T-helper 2 cell treated with Interferon-gamma antibody and Interleukin-4, amounts not matched to agents 5 μg/mL and 100 μg/mL, for 36 hours (primary cell): ENCODE results near the gene CYB561.

ENCODE experiments used
- DNase-seq: peaks from one replicate; pipeline ENCODE4 v3.0.0; 2021; ENCODE audit warnings: low spot score
- H3K27ac Mint-ChIP-seq: one replicate; pipeline ENCODE4 v1.8.0; 2021; ENCODE audit warnings: mild to moderate bottlenecking, mixed read lengths
- H3K27me3 Mint-ChIP-seq: one replicate; pipeline ENCODE4 v1.8.0; 2021; ENCODE audit warnings: low read depth, mixed read lengths
- H3K36me3 Mint-ChIP-seq: one replicate; pipeline ENCODE4 v1.8.0; 2021; ENCODE audit warnings: low read depth, mixed read lengths
- H3K4me1 Mint-ChIP-seq: one replicate; pipeline ENCODE4 v1.8.0; 2021; ENCODE audit warnings: low read depth, mixed read lengths
- H3K4me3 Mint-ChIP-seq: one replicate; pipeline ENCODE4 v1.8.0; 2022; ENCODE audit warnings: mild to moderate bottlenecking, moderate library complexity, mixed read lengths
- H3K9me3 Mint-ChIP-seq: one replicate; pipeline ENCODE4 v1.8.0; 2021; ENCODE audit warnings: mixed read lengths

The CYB561 gene

DNA sequence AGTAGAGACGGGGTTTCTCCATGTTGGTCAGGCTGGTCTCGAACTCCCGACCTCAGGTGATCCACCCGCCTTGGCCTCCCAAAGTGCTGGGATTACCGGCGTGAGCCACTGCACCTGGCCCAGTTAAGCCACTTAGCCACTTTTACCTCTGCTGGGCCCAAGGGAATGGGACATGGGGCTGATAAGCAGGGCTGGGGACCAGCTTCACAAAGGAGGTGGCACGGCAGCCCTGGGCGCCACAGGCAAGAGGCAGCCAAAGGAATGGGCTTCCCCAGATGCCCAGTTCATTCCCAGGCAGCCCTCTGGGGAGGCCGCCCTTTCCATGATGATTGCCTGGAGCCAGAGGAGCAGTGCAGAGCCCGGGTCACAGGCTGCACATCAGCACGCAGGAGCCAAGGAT lies 5.0 kb upstream of the CYB561 start:
- Mint-ChIP-seq H3K27ac (no peak overlapping the region), H3K9me3 (no peaks in the 10 kb centered on the region)

DNA sequence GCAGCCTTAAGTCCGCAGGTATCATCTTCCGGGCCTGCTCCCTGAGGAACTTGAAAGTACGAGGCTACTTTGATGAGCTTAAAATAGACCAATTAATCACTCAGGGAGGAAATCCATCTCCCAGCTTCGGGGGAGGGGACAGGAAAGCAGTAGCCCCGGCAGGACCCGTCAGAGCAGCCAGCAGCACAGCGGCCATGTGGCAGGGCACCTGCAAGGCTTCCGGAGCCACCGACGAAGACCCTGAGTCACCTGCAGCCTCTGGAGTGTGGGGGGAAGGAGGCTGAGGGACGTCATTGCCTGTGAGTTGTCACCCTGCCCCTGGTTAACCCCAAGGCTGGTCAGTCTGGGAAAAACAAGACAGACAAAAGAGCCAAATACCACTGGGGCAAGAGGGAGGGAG lies 4.4 kb upstream of the CYB561 start:
- Mint-ChIP-seq H3K4me3 (no peak overlapping the region), H3K4me1 (peaks cover 12% of the 10 kb centered on the region), H3K27ac (no peak overlapping the region), H3K36me3 (no peaks in the 10 kb centered on the region), H3K9me3 (no peaks in the 10 kb centered on the region), H3K27me3 (peaks cover 29% of the 10 kb centered on the region)
- DNase-seq, result no peak

More for the DNA sequence above, 5.0 kb upstream of the CYB561 start:
- DNase-seq, result no peak
- Mint-ChIP-seq H3K27me3 (peaks cover 28% of the 10 kb centered on the region), H3K36me3 (no peaks in the 10 kb centered on the region), H3K4me1 (peaks cover 12% of the 10 kb centered on the region), H3K4me3 (no peak overlapping the region)

DNA sequence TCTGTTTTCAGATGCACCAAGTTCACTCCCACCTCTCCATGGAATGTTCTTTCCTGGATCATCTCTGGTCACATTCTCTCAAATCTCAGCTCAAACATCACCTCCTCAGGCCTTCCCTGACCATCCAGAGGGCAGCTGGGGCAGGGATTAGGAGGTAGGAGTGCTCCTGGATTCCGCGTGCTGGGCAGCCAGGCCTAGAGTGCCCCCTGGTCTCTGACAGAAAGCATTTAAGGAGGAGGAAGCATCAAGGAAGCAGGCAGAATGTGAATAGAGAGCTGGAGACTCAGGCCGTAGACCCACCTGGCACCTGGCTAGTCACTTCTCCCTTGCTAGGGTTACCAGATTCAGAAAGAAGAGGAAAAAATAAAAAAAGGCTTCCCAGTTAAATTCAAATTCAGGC lies 2.5 kb upstream of the CYB561 start:
- Mint-ChIP-seq H3K4me3 (peak overlapping the region; percentile 3), H3K36me3 (no peaks in the 10 kb centered on the region), H3K4me1 (peaks cover 16% of the 10 kb centered on the region), H3K27ac (no peak overlapping the region), H3K27me3 (peaks cover 42% of the 10 kb centered on the region), H3K9me3 (no peaks in the 10 kb centered on the region)
- no peak for DNase-seq

DNA sequence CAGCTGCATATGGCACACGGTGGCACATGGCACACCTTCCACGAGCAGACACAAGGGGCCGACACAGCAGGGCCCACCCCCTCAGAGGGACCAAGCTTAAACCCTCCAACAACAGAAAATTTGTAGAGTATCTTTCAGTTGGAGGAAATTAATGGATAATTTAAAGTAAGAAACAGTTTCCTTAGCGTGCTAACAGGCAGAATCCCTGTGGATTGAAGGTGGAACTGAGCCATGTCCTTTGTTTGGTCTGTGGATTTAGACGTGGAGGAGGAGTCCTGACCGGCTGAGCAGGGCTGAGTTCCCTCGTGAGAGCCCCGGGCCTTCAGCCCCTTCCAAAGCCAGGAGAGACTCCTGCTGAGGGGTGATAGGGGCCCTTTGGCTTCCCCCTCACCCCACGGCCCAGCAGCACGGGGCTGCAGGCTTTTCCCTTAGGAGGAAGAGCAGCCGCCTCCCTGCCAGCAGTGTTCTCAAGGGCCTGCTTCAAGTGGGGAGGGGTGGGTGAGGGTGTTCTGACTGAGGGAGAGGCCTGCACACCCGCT lies 1.4 kb upstream of the CYB561 start:
- H3K27me3 Mint-ChIP-seq, result peaks cover 42% of the 10 kb centered on the region
- no peak for DNase-seq
- H3K4me3 Mint-ChIP-seq, result peak overlapping the region; percentile 27
- no peak overlapping the region for H3K27ac Mint-ChIP-seq
- H3K4me1 Mint-ChIP-seq, result peaks cover 18% of the 10 kb centered on the region
- H3K36me3 Mint-ChIP-seq, result no peaks in the 10 kb centered on the region
- H3K9me3 Mint-ChIP-seq, result no peaks in the 10 kb centered on the region

DNA sequence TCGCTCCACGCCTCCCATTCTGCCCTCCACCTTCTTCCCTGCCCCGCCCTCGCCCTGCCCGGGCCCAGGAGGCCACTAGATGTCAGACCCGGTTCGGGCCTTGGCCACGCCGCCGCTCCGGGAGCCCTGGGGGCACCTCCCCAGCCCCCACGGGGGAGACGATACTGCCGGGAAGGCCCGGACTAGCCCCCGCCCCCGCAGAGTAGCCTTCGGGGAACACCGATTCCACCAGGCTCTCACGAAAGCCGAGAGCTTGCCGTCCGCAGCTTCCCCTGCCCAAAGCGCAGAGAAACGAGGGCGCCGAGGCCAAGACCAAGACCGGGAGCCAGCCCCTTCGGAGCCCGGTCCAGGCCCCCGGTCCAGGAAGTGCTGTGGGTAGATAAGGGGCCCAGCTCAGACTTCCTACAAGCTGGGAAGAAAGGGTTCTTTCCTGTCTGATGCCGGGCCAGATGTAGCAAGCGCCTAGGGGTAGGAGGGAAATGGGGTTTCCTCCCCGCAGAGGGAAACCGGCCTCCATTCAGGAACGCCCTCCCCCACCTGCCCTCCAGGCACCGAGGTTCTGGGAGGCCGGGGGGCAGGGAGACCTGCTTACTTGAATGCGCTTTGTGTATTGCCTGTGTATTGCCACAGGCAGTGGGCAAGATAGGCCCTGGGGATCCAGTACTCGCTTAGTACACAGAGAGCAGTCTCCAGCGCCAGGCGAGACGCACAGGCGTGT lies 806 bp upstream of the CYB561 start:
- DNase-seq, result peak; percentile 24
- Mint-ChIP-seq H3K9me3 (no peaks in the 10 kb centered on the region), H3K27ac (no peak overlapping the region), H3K27me3 (peaks cover 42% of the 10 kb centered on the region), H3K4me3 (peak overlapping the region; percentile 27), H3K36me3 (no peaks in the 10 kb centered on the region), H3K4me1 (peaks cover 18% of the 10 kb centered on the region)

DNA sequence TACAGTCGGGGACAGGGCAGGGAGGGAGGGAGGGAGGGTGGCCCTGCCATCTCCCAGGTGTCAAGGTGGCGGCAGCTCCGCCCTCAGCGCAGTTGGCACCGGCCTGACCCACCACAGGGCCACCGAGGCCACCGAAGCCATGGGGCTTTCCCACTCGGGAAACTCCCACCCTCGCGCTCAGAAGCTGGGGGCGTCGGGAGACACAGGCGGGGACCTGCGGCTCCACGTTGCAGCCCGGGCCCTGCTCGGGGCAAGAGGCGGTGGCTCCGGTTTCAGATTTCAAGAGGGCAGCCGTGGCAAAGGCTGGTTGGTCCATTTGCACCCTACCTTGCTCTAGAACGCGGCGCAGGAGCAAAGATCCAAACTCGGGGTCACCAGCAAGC lies 544 bp downstream of the CYB561 start:
- Mint-ChIP-seq H3K27me3 (peaks cover 40% of the 10 kb centered on the region), H3K4me3 (peak overlapping the region; percentile 56), H3K36me3 (no peaks in the 10 kb centered on the region), H3K27ac (no peak overlapping the region), H3K9me3 (no peaks in the 10 kb centered on the region), H3K4me1 (peaks cover 23% of the 10 kb centered on the region)
- DNase-seq, result peak; percentile 23

DNA sequence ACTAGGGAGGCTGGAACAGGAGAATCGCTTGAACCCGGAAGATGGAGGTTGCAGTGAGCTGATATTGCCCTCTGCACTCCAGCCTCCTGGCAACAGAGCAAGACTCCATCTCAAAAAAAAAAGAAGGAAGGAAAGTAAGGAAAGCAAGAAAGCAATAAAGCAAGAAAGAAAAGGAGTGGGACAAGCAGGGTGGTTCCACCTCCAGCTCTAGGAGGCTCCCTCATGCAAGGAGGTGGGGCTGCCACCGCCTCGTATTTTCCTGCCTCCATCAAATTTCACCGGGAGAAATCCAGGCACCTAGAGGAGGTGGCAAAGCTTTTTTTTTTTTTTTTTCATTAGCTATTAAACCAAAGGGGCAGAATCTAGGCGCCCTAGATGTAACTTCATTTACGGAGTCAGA lies 1.0 kb downstream of the CYB561 start:
- DNase-seq, result no peak
- H3K27ac Mint-ChIP-seq, result peak overlapping the region; percentile 17
- H3K9me3 Mint-ChIP-seq, result no peaks in the 10 kb centered on the region
- no peaks in the 10 kb centered on the region for H3K36me3 Mint-ChIP-seq
- peaks cover 36% of the 10 kb centered on the region for H3K27me3 Mint-ChIP-seq
- H3K4me3 Mint-ChIP-seq, result peak overlapping the region; percentile 56
- H3K4me1 Mint-ChIP-seq, result peaks cover 28% of the 10 kb centered on the region

DNA sequence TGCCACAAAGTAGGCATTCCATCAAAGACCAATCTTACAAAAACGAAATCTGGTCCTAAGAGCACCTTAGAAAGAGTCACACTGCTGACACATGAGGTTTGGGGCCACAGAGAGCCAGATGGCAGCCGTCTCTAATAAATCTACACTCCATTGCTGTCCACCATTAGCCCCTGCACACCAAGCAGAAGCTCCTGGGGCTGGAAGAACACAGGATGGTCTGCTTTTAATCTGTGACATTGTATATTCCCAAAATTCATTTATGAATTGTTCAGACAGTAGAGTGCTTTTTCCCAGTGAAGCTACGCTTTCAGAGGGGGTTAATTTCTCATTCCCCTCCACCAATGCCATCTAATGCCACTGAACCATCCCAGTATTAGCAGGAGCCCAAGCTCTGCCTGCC lies 1.6 kb downstream of the CYB561 start:
- DNase-seq, result no peak
- Mint-ChIP-seq H3K4me1 (peaks cover 30% of the 10 kb centered on the region), H3K27me3 (peaks cover 30% of the 10 kb centered on the region), H3K36me3 (no peaks in the 10 kb centered on the region), H3K27ac (no peak overlapping the region), H3K9me3 (no peaks in the 10 kb centered on the region), H3K4me3 (peak overlapping the region; percentile 56)

DNA sequence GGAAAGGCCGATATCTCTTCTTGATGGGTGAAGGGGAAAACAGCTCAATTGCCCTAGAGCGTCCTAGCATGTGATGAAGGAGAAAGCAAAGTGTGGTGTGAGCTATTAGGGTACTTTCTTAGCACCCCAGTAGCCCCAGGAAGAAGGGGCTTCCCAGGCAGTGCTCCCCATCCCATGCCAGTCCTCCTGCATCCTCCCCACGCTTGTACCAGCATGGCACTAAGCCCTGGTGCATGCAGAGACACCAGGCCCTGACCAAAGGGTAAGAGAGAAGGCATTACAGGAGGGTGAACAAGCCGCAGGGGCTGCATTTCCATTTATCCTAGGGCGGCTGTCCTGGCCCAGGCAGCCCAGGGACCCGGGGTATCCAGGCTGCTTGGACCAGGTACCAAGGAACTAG lies 3.1 kb downstream of the CYB561 start:
- no peak for DNase-seq
- no peak overlapping the region for H3K4me3 Mint-ChIP-seq
- H3K27ac Mint-ChIP-seq, result no peak overlapping the region
- H3K4me1 Mint-ChIP-seq, result peaks cover 33% of the 10 kb centered on the region
- peaks cover 24% of the 10 kb centered on the region for H3K27me3 Mint-ChIP-seq
- no peaks in the 10 kb centered on the region for H3K36me3 Mint-ChIP-seq
- H3K9me3 Mint-ChIP-seq, result no peaks in the 10 kb centered on the region

DNA sequence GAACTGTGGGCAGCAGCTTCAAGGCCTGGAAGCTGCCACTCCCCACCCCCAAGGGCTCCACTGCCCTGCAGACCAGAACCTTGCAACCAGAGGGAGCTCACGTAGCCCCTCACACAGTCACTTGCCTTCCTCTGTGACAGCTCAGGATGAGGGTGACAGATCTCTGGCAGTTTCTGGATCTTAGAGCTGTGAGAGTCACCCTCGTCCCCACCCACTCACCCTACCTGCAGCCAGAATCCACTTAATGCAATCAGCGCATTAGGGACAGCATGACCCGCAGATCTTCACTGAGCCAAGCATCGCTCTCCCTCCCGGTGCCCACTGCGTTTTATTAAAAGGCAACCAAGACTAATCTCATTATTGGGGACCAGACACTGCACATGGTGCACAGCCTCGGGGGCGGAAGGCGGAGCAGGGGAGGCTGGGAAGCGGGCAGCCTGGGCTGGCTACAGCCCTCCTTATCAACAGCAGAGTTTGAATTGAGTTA lies 3.5 kb downstream of the CYB561 start:
- no peak overlapping the region for H3K4me3 Mint-ChIP-seq
- H3K4me1 Mint-ChIP-seq, result peaks cover 31% of the 10 kb centered on the region
- DNase-seq, result no peak
- H3K27ac Mint-ChIP-seq, result no peak overlapping the region
- peaks cover 23% of the 10 kb centered on the region for H3K27me3 Mint-ChIP-seq
- H3K36me3 Mint-ChIP-seq, result no peaks in the 10 kb centered on the region
- no peaks in the 10 kb centered on the region for H3K9me3 Mint-ChIP-seq

DNA sequence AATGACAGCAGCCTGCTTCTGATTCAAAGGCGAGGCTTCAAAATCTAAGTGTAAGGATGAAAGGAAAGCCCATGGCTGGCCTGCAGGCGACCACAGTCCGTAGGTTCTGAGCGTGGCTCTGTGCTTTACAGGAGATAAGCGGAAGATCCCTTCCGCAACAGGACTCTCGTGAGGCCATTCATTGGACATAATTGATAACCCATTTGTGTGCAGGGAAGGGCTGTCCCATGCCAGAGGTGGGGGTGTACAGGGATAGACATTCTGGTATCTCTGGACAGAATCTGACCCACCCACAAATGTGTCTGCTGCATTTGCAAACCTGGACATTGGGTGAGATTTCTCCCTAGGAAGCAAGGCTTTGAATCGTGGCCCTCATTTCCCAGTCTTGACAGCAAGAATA lies 4.0 kb downstream of the CYB561 start:
- Mint-ChIP-seq H3K4me1 (peaks cover 26% of the 10 kb centered on the region), H3K27ac (no peak overlapping the region), H3K27me3 (peaks cover 18% of the 10 kb centered on the region), H3K9me3 (no peaks in the 10 kb centered on the region), H3K36me3 (no peaks in the 10 kb centered on the region), H3K4me3 (no peak overlapping the region)
- no peak for DNase-seq

DNA sequence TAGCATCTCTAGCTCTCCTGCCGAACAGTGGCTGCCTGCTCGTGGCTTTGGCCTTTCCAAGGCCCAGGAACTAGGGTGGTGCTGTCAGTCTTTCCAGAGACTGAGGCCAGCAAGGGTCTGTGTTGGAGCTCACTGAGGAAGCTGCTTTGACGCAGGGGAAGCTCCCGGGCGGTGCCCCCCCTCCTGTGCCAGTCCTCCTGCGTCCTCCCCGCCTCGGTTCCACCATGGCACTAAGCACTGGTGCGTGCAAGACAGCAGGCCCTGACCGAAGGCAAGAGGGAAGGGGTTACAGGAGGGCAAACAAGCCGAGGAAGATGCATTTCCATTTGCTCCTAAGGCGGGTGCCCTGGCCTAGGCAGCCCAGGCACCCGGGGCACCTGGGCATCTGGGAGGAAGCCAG lies 4.5 kb downstream of the CYB561 start:
- Mint-ChIP-seq H3K9me3 (no peaks in the 10 kb centered on the region), H3K36me3 (no peaks in the 10 kb centered on the region), H3K4me1 (peaks cover 25% of the 10 kb centered on the region), H3K4me3 (no peak overlapping the region), H3K27me3 (peaks cover 17% of the 10 kb centered on the region), H3K27ac (no peak overlapping the region)
- DNase-seq, result no peak

DNA sequence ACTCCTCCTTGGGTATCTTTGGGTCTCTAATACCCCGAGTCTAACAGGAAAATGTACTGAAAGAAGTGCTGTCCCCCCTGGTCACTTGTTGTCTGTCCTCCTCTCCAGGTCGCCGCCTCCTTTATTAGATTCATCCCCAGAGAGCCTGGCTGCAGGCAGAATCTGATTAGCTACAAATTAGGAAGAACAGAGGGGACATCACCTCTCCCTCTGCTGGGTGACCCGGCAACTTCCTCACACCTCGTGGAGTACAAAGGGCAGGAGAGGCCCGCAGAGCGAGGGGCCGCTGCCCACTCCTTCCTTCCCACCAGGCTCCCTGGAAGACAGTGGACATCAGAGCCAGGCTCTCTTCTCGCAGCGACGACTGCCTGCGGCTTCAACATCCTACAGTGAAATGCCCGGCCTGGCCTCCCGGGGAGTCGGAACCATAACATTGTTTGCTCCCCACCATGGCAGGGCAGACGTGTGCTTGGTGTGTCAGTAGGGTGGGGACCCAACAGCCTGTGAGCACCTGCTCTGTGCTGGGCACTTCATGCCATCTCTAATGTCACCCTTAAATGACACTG lies 5.3 kb downstream of the CYB561 start:
- Mint-ChIP-seq H3K27ac (peak overlapping the region; percentile 83), H3K9me3 (no peaks in the 10 kb centered on the region), H3K36me3 (no peaks in the 10 kb centered on the region), H3K4me3 (peak overlapping the region; percentile 42), H3K4me1 (peaks cover 25% of the 10 kb centered on the region), H3K27me3 (peaks cover 17% of the 10 kb centered on the region)
- no peak for DNase-seq

DNA sequence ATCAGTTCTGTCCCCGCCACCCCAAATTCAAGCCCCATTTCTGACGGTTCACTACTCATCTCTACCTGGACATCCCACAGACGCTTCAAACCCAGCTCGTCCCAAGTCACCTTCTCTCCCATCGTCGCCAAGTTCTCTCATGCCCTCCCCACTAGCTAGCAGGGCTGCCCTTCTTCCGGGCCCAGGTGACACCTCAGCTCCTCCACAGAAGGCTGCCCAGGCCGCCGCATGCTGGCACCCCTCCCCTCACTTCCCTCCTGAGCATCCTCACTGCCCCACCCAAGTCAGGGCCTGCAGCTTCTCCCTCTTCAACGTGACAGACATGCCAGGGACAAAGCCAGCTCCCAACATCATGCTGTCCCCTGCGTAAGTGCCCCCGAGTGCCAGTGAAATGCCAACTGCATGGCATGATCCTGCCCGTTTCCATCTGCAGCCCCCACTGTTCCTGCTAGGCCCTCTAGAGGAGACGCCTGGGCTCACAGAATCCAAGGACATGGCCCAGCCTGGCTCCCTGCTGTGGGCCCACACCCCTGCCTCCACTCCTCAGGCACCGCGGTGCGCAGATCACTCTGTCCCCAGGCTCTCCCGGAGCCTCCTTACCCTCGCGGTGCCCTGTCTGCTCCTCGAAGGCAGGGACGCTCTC lies 5.9 kb downstream of the CYB561 start:
- peak overlapping the region; percentile 83 for H3K27ac Mint-ChIP-seq
- H3K9me3 Mint-ChIP-seq, result no peaks in the 10 kb centered on the region
- no peak for DNase-seq
- peaks cover 13% of the 10 kb centered on the region for H3K27me3 Mint-ChIP-seq
- H3K4me1 Mint-ChIP-seq, result peaks cover 28% of the 10 kb centered on the region
- no peaks in the 10 kb centered on the region for H3K36me3 Mint-ChIP-seq
- peak overlapping the region; percentile 64 for H3K4me3 Mint-ChIP-seq
